T1000 (cell line): ENCODE results near the gene DVL2.

Experiments
- DNase-seq: peaks from one replicate; lab custom pipeline; 2025; ENCODE audit warnings: mixed read lengths; lab: John Stamatoyannopoulos, UW

The DVL2 gene

GRCh38 chr17:7234083-7234951 lies at the start of gene DVL2:
Gene DVL2 (minus strand): TSS chr17:7234517. CDS start chr17:7234262, 255 bp downstream.
- DNase-seq = peak; percentile 90

GRCh38 chr17:7283471-7284216 lies 49.3 kb upstream of the DVL2 start:
- DNase-seq = no peak

- no peak for DNase-seq
Measured at GRCh38 chr17:7282752-7283321, 48.5 kb upstream of the DVL2 start.

GRCh38 chr17:7281953-7282751 lies 47.8 kb upstream of the DVL2 start:
- DNase-seq = no peak

GRCh38 chr17:7281074-7281952 lies 47.0 kb upstream of the DVL2 start, which contains the start of gene SLC2A4:
Gene SLC2A4 (plus strand): TSS chr17:7281718. CDS start chr17:7281935, 217 bp downstream.
- DNase-seq = peak; percentile 88

- peak; percentile 74 for DNase-seq
Measured at GRCh38 chr17:7280519-7281073, 46.3 kb upstream of the DVL2 start.

GRCh38 chr17:7279448-7279847 lies 45.1 kb upstream of the DVL2 start:
- no peak for DNase-seq

GRCh38 chr17:7266784-7267183 lies 32.5 kb upstream of the DVL2 start:
- no peak for DNase-seq

- DNase-seq = no peak
Measured at GRCh38 chr17:7263801-7264078, 29.4 kb upstream of the DVL2 start.

GRCh38 chr17:7262935-7263800 lies 28.9 kb upstream of the DVL2 start:
- DNase-seq = no peak

- DNase-seq = no peak
Measured at GRCh38 chr17:7262192-7262934, 28.0 kb upstream of the DVL2 start, which contains the start of gene CLDN7. Gene CLDN7 (minus strand): TSS chr17:7262478. CDS start chr17:7262043, 435 bp downstream.

- DNase-seq = no peak
Measured at GRCh38 chr17:7261379-7262191, 27.3 kb upstream of the DVL2 start.

GRCh38 chr17:7260651-7261378 lies 26.5 kb upstream of the DVL2 start:
- no peak for DNase-seq

GRCh38 chr17:7260151-7260550 lies 25.8 kb upstream of the DVL2 start:
- DNase-seq = no peak

- no peak for DNase-seq
Measured at GRCh38 chr17:7259555-7259889, 25.2 kb upstream of the DVL2 start.

GRCh38 chr17:7258731-7259554 lies 24.6 kb upstream of the DVL2 start:
- no peak for DNase-seq
